OCI-LY1 (cell line): Measurements from ENCODE around the gene SZRD1.
"Not testable (repeated sequence)": the region's sequence is repeated elsewhere in the genome, so short reads cannot be mapped to it uniquely, and the experiment has no call there.

Experiments
- EZH2 ChIP-seq: fragments of 200-600 bp; sonication (generic), shearing (Covaris generic); IDR thresholded peaks from 2 replicates; pipeline ENCODE4 v1.8.0; 2017; ENCODE audit warnings: borderline replicate concordance, mixed run types, mild to moderate bottlenecking, antibody characterized with exemption, low read length, moderate library complexity, mixed read lengths
- TF ChIP-seq, protein P1 (sequence below): fragments of 200-600 bp; sonication (generic), shearing (Covaris generic); IDR thresholded peaks from 2 replicates; pipeline ENCODE4 v1.5.1; 2017; ENCODE audit warnings: mild to moderate bottlenecking, antibody characterized with exemption, low read length, moderate library complexity, mixed read lengths

DNA sequence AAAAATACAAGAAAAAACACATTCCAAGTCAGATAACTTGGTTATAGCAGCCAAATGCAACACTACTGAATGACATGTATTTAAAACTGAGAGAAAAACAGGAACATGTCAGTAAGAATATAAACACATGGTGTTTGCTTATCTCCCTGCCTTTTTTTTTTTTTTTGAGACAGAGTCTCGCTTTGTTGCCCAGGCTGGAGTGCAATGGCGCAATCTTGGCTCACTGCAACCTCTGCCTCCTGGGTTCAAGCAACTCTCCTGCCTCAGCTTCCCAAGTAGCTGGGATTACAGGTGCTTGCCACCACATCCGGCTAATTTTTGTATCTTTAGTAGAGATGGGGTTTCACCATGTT lies 1.9 kb upstream of the SZRD1 start:
- TF ChIP-seq, protein P1, sequence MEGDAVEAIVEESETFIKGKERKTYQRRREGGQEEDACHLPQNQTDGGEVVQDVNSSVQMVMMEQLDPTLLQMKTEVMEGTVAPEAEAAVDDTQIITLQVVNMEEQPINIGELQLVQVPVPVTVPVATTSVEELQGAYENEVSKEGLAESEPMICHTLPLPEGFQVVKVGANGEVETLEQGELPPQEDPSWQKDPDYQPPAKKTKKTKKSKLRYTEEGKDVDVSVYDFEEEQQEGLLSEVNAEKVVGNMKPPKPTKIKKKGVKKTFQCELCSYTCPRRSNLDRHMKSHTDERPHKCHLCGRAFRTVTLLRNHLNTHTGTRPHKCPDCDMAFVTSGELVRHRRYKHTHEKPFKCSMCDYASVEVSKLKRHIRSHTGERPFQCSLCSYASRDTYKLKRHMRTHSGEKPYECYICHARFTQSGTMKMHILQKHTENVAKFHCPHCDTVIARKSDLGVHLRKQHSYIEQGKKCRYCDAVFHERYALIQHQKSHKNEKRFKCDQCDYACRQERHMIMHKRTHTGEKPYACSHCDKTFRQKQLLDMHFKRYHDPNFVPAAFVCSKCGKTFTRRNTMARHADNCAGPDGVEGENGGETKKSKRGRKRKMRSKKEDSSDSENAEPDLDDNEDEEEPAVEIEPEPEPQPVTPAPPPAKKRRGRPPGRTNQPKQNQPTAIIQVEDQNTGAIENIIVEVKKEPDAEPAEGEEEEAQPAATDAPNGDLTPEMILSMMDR: not testable (repeated sequence)
- TF ChIP-seq EZH2: not testable (repeated sequence)
